DOHH2 (cell line): ENCODE results near the gene VSIG10L2.

ENCODE experiments used
- H3F3A ChIP-seq: fragments of 200-600 bp; sonication (generic), shearing (Covaris generic); 2 replicates; pipeline ENCODE4 v1.6.0; 2016; ENCODE audit warnings: antibody characterized with exemption, mild to moderate bottlenecking; ENCODE audit not compliant: control insufficient read depth, insufficient read depth
- H3K27ac ChIP-seq: fragments of 200-600 bp; sonication (generic); 2 replicates; pipeline ENCODE4 v1.5.1; 2014; ENCODE audit warnings: low read depth, mild to moderate bottlenecking, low read length, moderate library complexity
- H3K27me3 ChIP-seq: fragments of 200-600 bp; sonication (generic); 2 replicates; pipeline ENCODE4 v1.6.1; 2014; ENCODE audit warnings: mild to moderate bottlenecking, low read length, mixed read lengths; ENCODE audit not compliant: control insufficient read depth
- H3K36me3 ChIP-seq: fragments of 200-600 bp; sonication (generic); 2 replicates; pipeline ENCODE4 v1.6.1; 2014; ENCODE audit warnings: mild to moderate bottlenecking, low read length, moderate library complexity, mixed read lengths; ENCODE audit not compliant: control insufficient read depth
- H3K4me1 ChIP-seq: fragments of 200-600 bp; sonication (generic); 2 replicates; pipeline ENCODE4 v1.6.1; 2014; ENCODE audit warnings: mild to moderate bottlenecking, low read length, mixed read lengths; ENCODE audit not compliant: control insufficient read depth
- H3K4me2 ChIP-seq: fragments of 200-600 bp; sonication (generic); 2 replicates; pipeline ENCODE4 v1.6.0; 2014; ENCODE audit warnings: mild to moderate bottlenecking, low read length, moderate library complexity
- H3K4me3 ChIP-seq: fragments of 200-600 bp; sonication (generic); 2 replicates; pipeline ENCODE4 v1.5.1; 2014; ENCODE audit warnings: mild to moderate bottlenecking, low read length, mixed read lengths
- H3K79me2 ChIP-seq: fragments of 200-600 bp; sonication (generic); 2 replicates; pipeline ENCODE4 v1.6.1; 2014; ENCODE audit warnings: mild to moderate bottlenecking, low read length, mixed read lengths; ENCODE audit not compliant: control insufficient read depth
- H3K9me2 ChIP-seq: fragments of 200-600 bp; sonication (generic); replicated peaks from 2 replicates; pipeline ENCODE4 v1.6.1; 2014; ENCODE audit warnings: mild to moderate bottlenecking, low read length, mixed read lengths; ENCODE audit not compliant: control insufficient read depth
- H3K9me3 ChIP-seq: fragments of 200-600 bp; sonication (generic); 2 replicates; pipeline ENCODE4 v1.6.1; 2014; ENCODE audit warnings: antibody characterized with exemption, low read length, mixed read lengths; ENCODE audit not compliant: control insufficient read depth, insufficient read depth
- H4K20me1 ChIP-seq: fragments of 200-600 bp; sonication (generic); 2 replicates; pipeline ENCODE4 v1.6.0; 2014; ENCODE audit warnings: low read depth, mild to moderate bottlenecking, antibody characterized with exemption, low read length, moderate library complexity; ENCODE audit not compliant: control insufficient read depth, insufficient read depth
- EZH2phosphoT487 ChIP-seq: fragments of 200-600 bp; sonication (generic); IDR thresholded peaks from 2 replicates; pipeline ENCODE4 v1.6.1; 2017; ENCODE audit warnings: borderline replicate concordance, mild to moderate bottlenecking, antibody characterized with exemption, low read length, moderate library complexity, mixed read lengths
- TF ChIP-seq, protein P1 (sequence below): fragments of 200-600 bp; sonication (generic); IDR thresholded peaks from one replicate; pipeline ENCODE4 v1.5.1; 2014; ENCODE audit warnings: antibody characterized with exemption, mild to moderate bottlenecking, low read depth, low read length; ENCODE audit not compliant: poor library complexity, severe bottlenecking

VSIG10L2 gene

DNA sequence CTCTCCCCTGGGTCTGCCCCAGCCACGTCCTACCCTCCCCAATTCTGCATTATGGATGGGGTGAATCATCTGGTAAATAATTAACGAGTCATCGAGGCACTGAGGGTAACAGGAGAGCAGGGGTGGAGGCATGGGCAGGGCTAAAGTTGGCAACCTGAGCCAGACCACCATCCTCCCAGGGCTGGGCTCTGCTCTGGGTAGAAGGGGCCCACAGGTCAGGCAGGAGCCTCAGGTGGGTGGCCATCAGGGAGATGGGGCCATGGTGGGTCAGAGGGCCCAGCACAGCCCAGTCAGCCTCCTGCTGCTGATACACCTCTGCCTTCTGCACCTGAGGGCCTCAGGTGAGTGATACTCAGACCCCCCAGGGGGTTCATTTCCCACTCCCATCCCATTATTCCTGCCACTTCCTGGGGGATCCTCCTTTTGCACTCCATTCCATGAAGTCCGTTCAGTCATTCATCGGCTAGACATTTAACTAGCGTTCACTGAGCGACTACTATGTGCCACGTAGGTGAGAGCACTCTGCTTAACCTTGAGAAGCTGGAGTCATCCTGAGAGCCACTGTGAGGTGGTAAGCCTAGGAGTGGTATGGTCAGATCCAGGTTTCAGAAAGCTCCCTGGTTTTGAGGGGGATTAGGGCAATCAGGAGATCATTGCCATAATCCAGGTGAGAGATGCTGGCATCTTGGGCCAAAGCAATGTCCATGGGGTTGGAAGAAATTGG lies at the start of gene VSIG10L2:
Gene VSIG10L2, plus strand, starts transcription at position 248 of the 724 bp plus-strand sequence. Its CDS starts 12 bp downstream, at position 260.
- no peak within 1 kb of the TSS for H3K4me3 ChIP-seq
- no peaks in the 10 kb centered on the region for H3K9me2 ChIP-seq
- no peaks in the 10 kb centered on the region; the same call in 1 of the 2 replicates for H3K27me3 ChIP-seq
- no peaks in the 10 kb centered on the region for H3K4me1 ChIP-seq
- no peaks in the 10 kb centered on the region for H3K9me3 ChIP-seq
- no peaks in the 10 kb centered on the region for H3K36me3 ChIP-seq
- H3K4me2 ChIP-seq, result no peak within 1 kb of the TSS
- H4K20me1 ChIP-seq, result no peaks in the 10 kb centered on the region
- no peaks in the 10 kb centered on the region for H3K79me2 ChIP-seq
- H3F3A ChIP-seq, result no peaks in the 10 kb centered on the region
- TF ChIP-seq, protein P1, sequence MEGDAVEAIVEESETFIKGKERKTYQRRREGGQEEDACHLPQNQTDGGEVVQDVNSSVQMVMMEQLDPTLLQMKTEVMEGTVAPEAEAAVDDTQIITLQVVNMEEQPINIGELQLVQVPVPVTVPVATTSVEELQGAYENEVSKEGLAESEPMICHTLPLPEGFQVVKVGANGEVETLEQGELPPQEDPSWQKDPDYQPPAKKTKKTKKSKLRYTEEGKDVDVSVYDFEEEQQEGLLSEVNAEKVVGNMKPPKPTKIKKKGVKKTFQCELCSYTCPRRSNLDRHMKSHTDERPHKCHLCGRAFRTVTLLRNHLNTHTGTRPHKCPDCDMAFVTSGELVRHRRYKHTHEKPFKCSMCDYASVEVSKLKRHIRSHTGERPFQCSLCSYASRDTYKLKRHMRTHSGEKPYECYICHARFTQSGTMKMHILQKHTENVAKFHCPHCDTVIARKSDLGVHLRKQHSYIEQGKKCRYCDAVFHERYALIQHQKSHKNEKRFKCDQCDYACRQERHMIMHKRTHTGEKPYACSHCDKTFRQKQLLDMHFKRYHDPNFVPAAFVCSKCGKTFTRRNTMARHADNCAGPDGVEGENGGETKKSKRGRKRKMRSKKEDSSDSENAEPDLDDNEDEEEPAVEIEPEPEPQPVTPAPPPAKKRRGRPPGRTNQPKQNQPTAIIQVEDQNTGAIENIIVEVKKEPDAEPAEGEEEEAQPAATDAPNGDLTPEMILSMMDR, result no peak
- TF ChIP-seq EZH2phosphoT487, result no peak
- H3K27ac ChIP-seq, result no peak within 1 kb of the TSS

DNA sequence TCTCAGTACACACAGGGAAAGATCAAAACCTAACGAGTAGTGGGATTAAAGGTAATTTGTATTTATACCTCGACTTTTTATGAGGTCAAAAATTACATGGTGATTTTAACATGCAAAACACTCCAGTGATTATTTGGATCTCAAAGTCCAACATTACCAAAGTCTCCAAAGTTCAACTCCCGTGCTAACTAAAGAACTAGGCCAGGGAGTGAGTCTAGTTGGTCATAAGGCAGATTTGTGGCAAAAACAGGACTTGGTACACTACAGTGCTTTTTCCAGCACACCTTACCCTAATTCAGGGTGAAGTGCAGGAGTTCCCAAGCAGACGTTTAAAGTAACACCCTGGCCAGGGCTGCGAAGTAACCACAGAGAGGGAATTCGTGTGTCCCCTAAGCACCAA lies 44.0 kb upstream of the VSIG10L2 start:
- Histone ChIP-seq H3K79me2 (peaks cover 46% of the 10 kb centered on the region), H3K27ac (no peak overlapping the region)
- TF ChIP-seq EZH2phosphoT487, result no peak
- TF ChIP-seq, protein P1, result no peak

DNA sequence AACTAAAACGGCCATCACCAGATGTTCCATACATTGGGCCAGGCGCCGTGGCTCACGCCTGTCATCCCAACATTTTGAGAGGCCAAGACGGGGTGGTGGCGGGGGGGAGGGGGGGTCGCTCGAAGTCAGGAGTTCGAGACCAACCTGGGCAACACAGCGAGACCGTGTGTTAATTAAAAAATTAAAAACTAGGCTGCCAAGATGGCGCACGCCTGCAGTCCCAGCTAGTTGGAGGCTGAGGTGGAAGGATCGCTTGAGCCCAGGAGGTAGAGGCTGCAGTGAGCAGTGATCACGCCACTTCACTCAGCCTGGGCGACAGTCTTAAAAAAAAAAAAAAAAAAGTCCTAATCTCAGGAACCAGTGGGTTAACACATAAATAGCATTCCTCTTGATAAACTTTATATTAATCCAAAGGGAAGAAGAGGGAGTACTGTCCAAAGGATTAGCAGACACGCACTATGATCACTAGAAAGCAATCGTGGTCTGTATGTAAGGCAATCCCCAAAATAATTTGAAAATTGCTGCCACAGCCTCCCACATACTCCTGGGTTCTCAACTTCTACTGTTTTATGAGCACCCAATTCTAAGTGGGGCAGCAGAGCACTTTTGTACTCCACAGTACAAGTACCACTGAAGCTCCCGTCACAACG lies 43.4 kb upstream of the VSIG10L2 start:
- Histone ChIP-seq H3K4me1 (peaks cover 13% of the 10 kb centered on the region), H4K20me1 (no peaks in the 10 kb centered on the region; the same call in 1 of the 2 replicates), H3K36me3 (peaks cover 31% of the 10 kb centered on the region), H3K9me2 (no peaks in the 10 kb centered on the region), H3K4me2 (peak overlapping the region; percentile 73), H3K79me2 (peaks cover 46% of the 10 kb centered on the region), H3K27ac (no peak overlapping the region), H3K9me3 (no peaks in the 10 kb centered on the region), H3K27me3 (no peaks in the 10 kb centered on the region), H3K4me3 (peak overlapping the region; percentile 94), H3F3A (no peaks in the 10 kb centered on the region)
- TF ChIP-seq, protein P1, result no peak
- no peak for TF ChIP-seq EZH2phosphoT487

More for the DNA sequence above, 44.0 kb upstream of the VSIG10L2 start:
- no peaks in the 10 kb centered on the region for H3K27me3 ChIP-seq
- H3K9me3 ChIP-seq, result no peaks in the 10 kb centered on the region
- H3K4me3 ChIP-seq, result peak overlapping the region; percentile 94
- peak overlapping the region; percentile 73 for H3K4me2 ChIP-seq
- no peaks in the 10 kb centered on the region; the same call in 1 of the 2 replicates for H4K20me1 ChIP-seq
- no peaks in the 10 kb centered on the region for H3F3A ChIP-seq
- H3K36me3 ChIP-seq, result peaks cover 31% of the 10 kb centered on the region
- no peaks in the 10 kb centered on the region for H3K9me2 ChIP-seq
- H3K4me1 ChIP-seq, result peaks cover 13% of the 10 kb centered on the region
